Stimulated activated CD8-positive, alpha-beta memory T cell treated with anti-CD3 and anti-CD28 coated beads, Interleukin-15, amount 100 ng/mL, for 1 hour (primary cell): ENCODE measurements around the gene DLX5.

ENCODE experiments used
- DNase-seq: peaks from one replicate; pipeline ENCODE4 v3.0.0-alpha.2; 2020; ENCODE audit warnings: low read depth

DLX5 gene

GRCh38 chr7:97005183-97006054 is 19.2 kb downstream of the DLX5 start, which contains the start of gene DLX6:
TSS of gene DLX6 (plus strand) at chr7:97005553. CDS start at chr7:97005978, 425 bp downstream.
- DNase-seq, result no peak

- DNase-seq, result no peak
Observed at GRCh38 chr7:97004247-97005182, 20.1 kb downstream of the DLX5 start.

- DNase-seq, result no peak
Observed at GRCh38 chr7:97003262-97004246, 21.1 kb downstream of the DLX5 start.

- no peak for DNase-seq
Observed at GRCh38 chr7:97002555-97003261, 21.9 kb downstream of the DLX5 start.

GRCh38 chr7:97001656-97002554 is 22.7 kb downstream of the DLX5 start:
- DNase-seq, result no peak

- DNase-seq, result no peak
Observed at GRCh38 chr7:97001221-97001620, 23.4 kb downstream of the DLX5 start.

GRCh38 chr7:96998744-96999143 is 25.9 kb downstream of the DLX5 start:
- no peak for DNase-seq

GRCh38 chr7:96998333-96998732 is 26.3 kb downstream of the DLX5 start:
- DNase-seq, result no peak

GRCh38 chr7:96997512-96998032 is 27.1 kb downstream of the DLX5 start:
- DNase-seq, result no peak

GRCh38 chr7:96996958-96997511 is 27.6 kb downstream of the DLX5 start:
- no peak for DNase-seq

- DNase-seq, result no peak
Observed at GRCh38 chr7:96996111-96996957, 28.3 kb downstream of the DLX5 start.

- no peak for DNase-seq
Observed at GRCh38 chr7:96995406-96996110, 29.1 kb downstream of the DLX5 start.

- DNase-seq, result no peak
Observed at GRCh38 chr7:96993980-96994379, 30.7 kb downstream of the DLX5 start.

- no peak for DNase-seq
Observed at GRCh38 chr7:96993094-96993865, 31.4 kb downstream of the DLX5 start.

GRCh38 chr7:96992192-96993005 is 32.2 kb downstream of the DLX5 start:
- no peak for DNase-seq
